Spinal cord (tissue), 4 donors: ENCODE measurements around the gene SAP30L. TPM values are rescaled to one million over a fixed set of nuclear protein-coding genes. Genes with fewer than 3 reads are reported as not detected.

Experiments used
- polyA plus RNA-seq, 2 donors: library from polyadenylated mRNA; unstranded; fragments of 120-200 nt; gene quantifications; one replicate each; pipeline ENCODE4 v1.2.1, GENCODE V29; 2013; ENCODE audit not compliant: insufficient read length in 2 of 2
- total RNA-seq, 2 donors: library from RNA; depleted of rRNA in 1 of 2; stranded (reverse); fragments of 120-200 nt in 1 of 2; fragments of >200 nt in 1 of 2; gene quantifications; one replicate each; pipeline versions ENCODE4 v1.2.3 to v1.2.4, GENCODE V29; 2013 to 2014

Gene SAP30L
- total and polyA plus RNA-seq, 4 donors = 29.0 to 39.3 (median 32.9) TPM

Other genes with a start within 250 kb of the SAP30L start
- gene HAND1, start 32.2 kb downstream of the SAP30L start, total RNA-seq = not detected
- not detected for gene HAND1, start 32.2 kb downstream of the SAP30L start, polyA plus RNA-seq